Fibroblast of gingiva (primary cell): Measurements from ENCODE around the gene UXS1.
"Not testable (repeated sequence)": the region's sequence is repeated elsewhere in the genome, so short reads cannot be mapped to it uniquely, and the experiment has no call there.

Experiments
- DNase-seq: peaks from one replicate; pipeline ENCODE4 v3.0.0-alpha.2; 2011; ENCODE audit warnings: low read depth

UXS1 gene

GRCh38 chr2:106160786-106161261 is 33.3 kb downstream of the UXS1 start:
- no peak for DNase-seq

DNA sequence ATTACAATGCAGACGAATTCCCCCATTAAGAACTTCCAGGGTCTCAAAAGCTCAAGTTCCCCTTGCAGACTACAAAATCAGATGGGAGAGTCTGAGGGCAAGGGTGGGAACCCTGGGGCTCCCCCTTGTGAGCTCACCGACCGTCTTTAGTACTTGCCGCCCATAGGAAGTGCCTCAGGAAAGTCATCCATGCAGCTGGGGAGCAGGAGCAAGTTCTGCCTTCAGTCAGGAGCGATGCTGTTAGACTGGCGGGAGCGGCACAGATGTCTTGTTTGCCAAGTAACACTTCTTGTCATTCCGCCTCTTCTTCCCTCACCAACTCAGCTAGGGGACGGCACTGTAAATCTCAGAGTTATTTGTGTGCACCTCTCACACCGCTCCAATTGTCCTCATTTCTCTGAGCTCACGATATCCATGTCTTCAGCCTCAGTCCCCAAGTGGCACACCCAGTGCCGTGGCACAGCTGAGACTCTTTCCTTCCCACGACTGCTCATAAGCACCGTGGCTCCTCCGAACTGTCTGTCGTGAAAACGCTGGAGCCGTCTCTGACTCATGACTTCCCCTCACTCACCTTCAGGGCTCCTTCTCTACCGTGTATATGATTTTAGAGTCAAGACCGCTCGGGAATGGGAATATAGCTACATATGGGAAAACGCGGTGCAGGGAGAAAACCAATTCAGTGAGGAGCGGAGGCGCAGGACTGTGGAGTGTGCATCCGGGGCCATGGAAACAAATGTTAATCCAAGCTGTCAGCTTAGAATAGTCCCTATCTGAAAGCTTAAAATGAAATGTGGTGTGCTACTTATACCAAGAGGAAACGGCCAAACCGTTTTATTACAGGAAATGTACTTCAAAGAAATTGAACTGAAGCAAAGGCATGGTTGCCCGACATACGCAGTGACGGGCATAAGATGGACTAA is 34.0 kb downstream of the UXS1 start:
- DNase-seq = no peak

GRCh38 chr2:106158871-106159270 is 35.2 kb downstream of the UXS1 start:
- DNase-seq = no peak

DNA sequence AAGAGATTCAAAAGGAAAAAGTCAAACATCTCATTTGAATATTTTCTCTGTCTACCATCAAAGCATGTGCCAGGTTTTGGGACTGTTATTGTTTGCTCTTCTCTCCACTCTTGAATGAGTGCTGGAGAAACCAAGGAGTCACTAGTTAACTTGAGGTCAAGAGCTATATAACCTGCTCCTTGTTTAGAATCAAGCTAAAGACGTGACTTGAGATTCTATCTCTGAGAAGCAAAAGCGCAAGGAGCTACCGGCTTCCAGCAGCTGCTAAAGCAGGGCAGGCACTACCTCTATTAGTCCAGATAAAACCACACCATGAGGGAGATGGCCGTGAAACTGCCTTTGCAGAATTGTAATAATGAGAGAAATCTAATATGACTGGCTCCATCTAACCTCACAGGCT is 36.0 kb downstream of the UXS1 start:
- DNase-seq = no peak

DNA sequence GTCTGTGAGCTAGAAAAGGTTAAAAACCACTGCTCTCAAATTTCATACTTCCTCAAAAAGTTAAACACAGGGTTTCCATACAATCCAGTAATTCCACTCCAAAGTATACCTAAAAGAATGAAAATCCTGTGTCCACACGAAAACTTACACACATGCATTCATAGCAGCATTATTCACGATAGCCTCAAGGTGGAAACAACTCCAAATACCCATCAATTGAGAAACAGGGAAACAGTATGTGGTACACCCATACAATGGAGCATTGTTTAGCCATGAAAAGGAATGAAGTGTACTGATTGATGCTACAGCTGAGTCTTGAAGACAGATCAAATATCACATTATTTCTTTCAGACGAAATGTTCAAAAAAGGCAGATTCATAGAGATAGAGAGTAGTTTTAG is 36.7 kb downstream of the UXS1 start:
- no peak for DNase-seq

GRCh38 chr2:106156305-106157296 is 37.5 kb downstream of the UXS1 start:
- DNase-seq = no peak

- no peak for DNase-seq
These were observed 40.3 kb downstream of the UXS1 start for GRCh38 chr2:106153781-106154180.

DNA sequence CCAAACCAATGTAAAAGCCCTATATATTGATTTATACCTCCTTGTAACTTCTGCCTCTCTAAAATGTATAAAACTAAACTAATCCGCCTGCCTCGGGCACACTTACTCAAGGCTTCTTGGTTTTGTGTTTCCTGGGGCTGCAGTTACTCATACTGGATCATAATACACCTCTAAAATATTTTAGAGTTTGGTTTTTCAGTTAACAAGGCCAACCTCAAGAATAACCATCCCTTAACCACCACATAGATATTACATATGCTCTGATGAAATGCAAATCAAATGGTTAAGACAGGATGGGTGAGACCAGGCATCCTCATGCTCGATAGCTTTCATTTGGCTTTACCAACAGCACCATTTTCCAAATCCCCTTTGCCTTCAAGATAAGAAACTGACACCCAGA is 46.4 kb downstream of the UXS1 start:
- DNase-seq = no peak

DNA sequence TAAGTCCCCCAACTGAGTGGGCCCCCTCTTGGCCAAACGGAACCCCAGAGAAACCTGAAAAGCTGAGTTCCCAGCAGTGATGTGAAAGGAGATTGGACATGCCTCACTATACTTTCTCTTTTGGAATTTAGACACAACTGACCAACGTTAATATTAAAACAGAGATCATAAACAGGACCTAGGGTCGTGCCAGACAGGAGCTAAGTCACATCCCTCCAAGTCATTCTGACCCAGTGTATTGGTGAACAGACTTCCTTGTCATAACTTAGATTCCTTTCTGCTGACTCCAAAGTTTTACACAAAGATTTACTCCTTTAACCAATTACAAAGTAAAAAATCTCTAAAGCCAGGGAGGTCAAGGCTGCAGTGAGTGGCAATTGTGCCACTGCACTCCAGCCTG is 46.9 kb downstream of the UXS1 start:
- peak; percentile 30 for DNase-seq

- no peak for DNase-seq
These were observed 49.3 kb downstream of the UXS1 start for GRCh38 chr2:106144621-106145331.

DNA sequence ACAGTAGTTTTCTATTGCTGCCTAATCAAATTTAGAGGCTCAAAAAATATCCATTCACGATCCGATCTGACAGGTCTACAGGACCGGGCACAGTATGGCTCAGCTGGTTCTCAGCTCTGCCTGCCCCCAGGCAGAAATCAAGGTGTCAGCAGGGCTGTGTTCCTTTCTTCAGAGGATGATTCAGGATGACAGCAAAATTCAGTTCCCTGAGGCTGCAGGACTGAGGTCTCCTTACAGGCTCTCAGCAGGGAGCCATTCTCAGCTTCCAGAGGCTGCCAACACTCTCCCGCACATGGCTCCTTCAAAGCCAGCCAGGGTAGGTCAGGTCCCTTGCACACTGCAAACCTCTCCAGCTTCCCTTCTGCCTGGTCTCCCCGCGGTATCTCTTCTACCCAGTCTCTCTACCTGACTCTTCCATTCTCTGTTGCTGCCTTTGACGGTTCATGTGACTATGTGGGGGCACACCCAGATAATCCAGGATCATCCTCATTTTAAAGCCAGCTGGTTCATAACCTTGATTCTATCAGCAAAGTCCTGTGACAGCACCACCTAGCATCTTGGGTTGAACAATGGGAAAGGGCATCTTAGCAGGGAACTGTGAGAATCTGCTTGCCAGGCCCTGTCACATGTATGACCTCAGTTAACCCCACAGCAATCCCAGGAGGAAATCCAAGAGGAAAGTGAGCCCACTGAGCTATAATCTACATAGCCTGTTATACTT is 50.4 kb downstream of the UXS1 start:
- DNase-seq = no peak

DNA sequence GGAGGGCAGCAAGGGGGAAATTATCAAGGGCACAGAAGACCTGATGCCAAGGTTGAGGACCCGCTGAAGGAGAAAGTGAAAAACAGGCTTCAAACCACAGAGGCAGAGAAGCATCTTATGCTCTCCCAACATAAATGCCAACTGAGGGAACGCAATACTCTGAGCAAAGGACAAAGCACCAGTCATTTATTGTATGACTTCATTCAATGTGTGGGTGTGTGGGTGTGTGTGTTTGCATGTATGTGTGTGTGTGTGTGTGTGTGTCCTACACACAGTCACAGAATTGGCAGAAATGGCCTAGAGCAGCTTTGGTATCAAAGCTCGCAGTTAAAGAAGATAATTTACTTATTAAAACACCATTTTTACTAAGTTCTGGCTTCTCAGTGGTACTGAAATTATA is 51.4 kb downstream of the UXS1 start:
- no peak for DNase-seq

DNA sequence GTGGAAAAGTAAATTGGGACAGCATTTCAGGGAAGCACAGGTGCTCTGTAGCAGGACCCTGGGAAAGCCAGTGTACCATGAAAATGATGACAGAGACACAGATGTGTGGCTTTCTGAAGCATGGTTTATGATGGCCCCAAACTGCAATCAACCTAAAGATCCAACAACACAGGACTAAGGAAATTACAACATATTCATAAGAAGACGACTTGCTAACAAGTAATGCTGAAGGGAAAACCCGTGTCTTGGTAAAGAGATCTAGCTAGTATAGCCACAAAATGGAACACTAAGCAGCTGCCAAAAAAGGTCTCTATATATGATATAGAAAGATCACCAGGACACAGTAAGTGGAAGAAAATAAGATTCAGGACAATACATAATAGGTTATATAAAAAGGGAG is 53.2 kb downstream of the UXS1 start:
- DNase-seq = no peak

DNA sequence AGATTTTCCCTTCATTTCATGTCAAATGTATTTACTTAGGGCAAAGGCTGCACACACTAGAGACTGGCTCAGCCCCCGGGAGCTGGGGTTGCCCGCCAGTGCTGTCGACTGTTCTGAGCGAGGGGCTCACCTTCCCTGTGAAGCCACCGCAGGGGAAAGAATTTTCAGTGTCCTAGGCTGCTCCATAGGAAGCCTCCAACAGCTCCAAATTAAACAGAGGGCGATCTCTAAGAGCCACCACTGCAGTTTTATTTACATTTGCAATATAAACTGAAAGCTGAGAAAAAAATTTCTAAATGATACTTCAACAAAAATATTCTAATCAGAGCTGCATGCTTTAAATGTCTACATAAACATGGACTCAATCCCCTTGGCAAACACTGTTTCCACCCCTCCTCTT is 54.0 kb downstream of the UXS1 start:
- DNase-seq = no peak

- no peak for DNase-seq
These were observed 54.7 kb downstream of the UXS1 start for GRCh38 chr2:106139238-106139935.

GRCh38 chr2:106138543-106139237 is 55.4 kb downstream of the UXS1 start:
- no peak for DNase-seq

DNA sequence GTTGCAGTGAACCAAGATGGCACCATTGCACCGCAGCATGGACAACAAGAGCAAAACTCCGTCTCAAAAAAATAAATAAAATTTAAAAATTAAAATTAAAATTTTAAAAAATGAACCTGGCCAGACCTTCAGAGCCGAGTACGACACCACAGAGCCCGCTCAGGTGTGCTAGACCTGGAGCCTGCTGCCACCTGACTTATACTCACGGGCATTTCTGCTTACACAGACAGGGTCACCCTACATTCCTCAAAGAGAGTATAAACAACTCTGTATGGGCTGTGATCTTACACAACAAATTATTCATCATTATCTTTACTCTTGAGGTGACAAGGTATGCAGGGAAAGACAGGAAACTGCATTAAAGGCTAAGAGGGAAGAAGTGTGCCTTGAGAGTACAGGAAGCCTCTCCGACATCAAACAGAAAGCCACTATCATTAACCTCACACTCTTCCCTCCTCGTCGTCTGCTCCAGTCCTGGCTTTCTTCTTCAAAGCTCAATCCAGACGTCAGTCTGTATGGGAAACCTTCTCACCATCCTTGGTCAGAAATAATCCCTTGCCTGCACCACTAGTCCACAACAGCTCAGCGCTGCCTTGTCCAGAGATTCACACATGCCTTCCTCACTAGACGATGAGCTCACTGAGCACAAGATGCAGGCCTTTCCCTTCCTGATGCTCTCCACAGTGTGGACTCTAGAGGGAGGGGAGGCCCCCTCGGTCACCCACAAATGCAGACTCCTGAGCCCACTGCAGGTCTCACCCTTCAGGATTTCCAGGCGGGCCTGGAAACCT is 56.2 kb downstream of the UXS1 start:
- no peak for DNase-seq

GRCh38 chr2:106131192-106131591 is 62.9 kb downstream of the UXS1 start:
- not testable (repeated sequence) for DNase-seq
